Measurements from ENCODE around the gene QSOX1.

The QSOX1 gene

GRCh38 chr1:180170546-180171151 is 16.0 kb downstream of the QSOX1 start:
- peak; percentile 3 for DNase-seq

- no peak for DNase-seq
These were observed 17.0 kb downstream of the QSOX1 start for GRCh38 chr1:180171691-180172090.

DNA sequence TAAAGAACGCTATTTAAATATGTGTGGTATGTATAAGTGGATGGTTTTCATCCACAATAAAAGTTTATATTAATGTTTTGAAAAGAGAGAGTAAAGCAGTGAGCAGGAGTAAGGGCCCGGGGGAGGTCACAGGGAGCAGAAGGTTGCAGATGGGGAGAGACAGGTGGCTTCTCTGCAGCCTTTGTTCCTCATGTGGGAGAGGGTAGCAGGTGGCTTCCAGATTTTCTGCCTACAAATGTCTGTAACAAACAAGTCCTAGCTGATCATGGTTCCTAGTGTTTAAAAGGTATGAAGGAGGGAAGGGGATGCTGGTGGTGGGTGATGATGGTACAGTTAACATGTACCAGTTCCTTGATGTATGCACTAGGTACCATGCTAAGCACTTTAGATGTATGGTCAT is 18.8 kb downstream of the QSOX1 start:
- DNase-seq: no peak

DNA sequence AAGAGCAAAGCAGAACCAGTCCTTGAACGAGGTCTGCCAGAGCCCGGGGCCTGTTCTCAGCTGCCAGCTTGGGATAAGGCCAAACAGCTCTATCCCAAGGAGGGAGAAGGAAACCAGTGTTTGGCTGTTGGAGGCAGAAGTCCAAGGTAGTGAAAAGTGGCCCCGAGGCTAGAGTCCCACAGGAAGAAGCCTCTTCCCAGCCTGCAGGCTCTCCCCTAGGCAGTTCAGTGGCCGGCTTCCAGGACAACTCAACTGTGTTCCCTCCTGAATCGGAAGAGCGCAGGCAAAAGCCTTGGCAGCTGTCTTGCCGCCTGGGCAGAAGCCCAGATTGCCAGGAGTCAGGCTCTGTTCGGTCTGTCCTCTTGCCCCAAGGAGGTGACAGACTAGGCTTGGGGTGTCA is 19.3 kb downstream of the QSOX1 start:
- peak; percentile 49 for DNase-seq

GRCh38 chr1:180175291-180175690 is 20.6 kb downstream of the QSOX1 start:
- DNase-seq: no peak

- no peak for DNase-seq
These were observed 21.1 kb downstream of the QSOX1 start for GRCh38 chr1:180175806-180176205.

DNA sequence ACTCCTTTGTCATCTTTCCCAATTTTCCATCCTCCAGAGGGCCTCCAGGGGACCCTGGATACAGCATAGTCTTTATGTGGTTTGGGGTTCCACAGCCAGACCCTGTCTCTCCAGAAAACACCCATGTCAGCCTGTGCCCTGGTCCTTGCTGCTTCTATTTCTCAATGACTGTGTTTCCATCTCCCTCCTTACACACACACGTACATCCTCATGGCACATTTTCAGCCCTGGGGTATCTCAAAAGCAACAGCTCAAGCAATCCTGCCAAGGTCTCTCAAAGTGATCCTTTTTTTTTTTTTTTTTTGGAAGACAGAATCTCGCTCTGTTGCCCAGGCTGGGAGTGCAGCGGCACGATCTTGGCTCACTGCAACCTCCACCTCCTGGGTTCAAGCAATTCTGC is 22.3 kb downstream of the QSOX1 start:
- no peak for DNase-seq

DNA sequence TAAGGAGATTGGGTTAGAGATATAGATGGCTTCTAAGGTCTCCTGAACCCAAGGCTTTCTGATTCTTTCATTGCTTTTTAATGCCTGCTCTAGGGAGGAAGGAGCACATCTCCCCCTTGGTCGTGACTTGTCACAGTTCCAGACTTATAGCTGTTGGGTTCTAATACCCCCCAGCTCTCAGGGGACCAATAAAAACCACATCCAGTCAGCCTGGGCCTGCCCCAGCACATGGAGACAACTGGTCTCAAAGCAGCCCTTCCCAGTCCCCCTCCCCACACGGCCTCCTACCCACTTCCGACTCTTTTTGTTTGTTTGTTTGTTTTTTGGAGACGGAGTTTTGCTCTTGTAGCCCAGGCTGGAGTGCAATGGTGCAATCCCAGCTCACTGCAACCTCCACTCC is 23.3 kb downstream of the QSOX1 start:
- no peak for DNase-seq

DNA sequence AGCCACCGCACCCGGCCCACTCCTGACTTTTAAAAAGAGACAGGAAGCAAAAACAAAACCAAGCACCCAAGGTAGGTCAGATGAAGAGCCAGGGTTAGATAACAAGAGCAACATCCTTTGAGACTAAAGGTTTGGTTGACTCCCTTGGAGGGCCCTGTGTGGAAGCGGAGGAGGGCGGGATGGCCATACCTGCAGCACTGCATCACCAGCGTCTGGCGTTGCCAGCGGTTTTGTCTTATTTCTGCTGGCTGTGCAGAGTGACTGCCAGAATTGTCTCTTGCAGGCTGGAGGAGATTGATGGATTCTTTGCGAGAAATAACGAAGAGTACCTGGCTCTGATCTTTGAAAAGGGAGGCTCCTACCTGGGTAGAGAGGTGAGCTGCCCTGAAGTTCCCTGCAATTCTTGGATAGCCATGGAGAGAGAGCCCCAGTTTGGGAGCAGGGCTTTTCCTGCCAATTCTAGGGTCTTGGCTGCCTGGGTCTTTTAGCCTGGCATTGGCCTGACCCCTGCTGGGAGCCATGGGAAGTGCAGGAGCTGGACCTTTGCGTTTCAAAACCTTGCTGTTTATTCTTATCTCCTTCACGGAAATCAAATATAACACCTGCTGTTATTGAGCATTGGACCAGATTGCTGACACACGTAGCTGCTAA is 24.0 kb downstream of the QSOX1 start:
- DNase-seq: peak; percentile 65

- DNase-seq: no peak
These were observed 24.7 kb downstream of the QSOX1 start for GRCh38 chr1:180179162-180179957.

- DNase-seq: no peak
These were observed 26.4 kb downstream of the QSOX1 start for GRCh38 chr1:180181048-180181447.

GRCh38 chr1:180181996-180182642 is 27.4 kb downstream of the QSOX1 start:
- no peak for DNase-seq

DNA sequence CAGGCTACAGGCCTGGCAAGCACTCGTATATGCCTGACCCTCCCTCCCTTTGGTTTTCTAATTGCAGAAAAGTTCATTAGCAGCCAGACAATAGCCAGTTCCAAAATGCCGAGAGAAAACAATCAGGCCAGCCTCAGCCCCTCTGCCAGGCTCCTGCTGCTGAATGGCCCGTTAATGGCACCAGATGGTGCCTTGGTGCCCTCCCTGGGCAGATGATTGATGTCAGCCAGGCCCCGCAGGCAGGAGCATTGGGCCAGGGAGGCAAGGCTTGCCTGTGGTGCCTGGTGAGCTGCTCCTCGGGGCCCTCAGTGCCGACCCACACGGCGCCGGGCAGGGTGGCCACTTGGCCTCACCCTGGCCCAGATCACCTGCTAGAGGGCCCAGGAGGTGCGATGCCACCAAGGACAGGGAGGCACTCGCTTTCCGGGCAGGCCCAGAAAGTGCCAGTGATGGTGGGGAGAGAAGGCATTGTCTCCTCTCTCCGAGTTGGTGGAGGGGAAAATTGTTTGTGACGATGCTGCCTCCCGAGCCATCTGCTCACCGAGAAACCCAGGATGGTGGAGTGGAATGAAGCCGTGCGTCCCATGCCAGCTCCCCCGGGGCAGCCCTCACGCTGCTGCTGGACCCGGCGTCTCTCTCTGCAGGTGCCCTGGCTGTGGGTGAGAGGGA is 28.1 kb downstream of the QSOX1 start:
- no peak for DNase-seq

DNA sequence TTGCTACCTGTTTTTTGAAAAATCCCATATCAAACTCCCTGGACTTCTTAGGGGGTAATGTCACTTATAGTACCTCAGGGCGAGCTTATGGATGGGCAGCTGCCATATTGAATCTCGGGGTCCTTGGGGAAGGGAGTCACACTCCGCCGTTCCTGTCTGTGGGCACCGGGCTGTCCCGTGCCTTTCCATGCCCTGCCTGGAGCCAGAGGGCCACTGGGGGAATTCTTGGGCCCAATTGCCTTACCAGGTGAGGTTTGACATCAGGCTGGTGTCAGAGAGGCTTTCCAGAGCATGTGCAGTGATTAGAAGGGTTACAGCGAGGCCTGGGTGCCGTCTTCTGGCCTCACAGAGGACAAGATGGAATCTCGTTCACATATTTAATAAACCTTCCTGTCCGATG is 28.8 kb downstream of the QSOX1 start:
- no peak for DNase-seq

DNA sequence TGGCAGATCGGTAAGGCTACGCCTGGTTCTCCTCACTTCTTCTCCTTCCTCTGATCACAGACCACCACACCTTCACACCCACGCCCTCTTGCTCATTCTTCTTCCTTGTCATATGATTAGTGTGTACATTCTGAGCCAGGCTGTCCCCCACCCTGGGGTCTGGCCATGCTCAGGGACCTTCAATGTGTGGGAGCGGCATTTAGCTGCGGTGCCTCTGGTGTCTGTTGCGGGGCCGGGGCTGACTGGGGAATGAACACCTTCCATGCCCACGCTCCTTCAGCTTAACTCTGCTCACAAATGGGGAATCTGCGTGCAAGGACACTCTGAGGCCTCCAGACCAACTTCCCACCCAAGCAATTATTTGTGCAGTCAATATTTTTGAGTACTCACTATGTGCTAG is 29.4 kb downstream of the QSOX1 start:
- DNase-seq: no peak

DNA sequence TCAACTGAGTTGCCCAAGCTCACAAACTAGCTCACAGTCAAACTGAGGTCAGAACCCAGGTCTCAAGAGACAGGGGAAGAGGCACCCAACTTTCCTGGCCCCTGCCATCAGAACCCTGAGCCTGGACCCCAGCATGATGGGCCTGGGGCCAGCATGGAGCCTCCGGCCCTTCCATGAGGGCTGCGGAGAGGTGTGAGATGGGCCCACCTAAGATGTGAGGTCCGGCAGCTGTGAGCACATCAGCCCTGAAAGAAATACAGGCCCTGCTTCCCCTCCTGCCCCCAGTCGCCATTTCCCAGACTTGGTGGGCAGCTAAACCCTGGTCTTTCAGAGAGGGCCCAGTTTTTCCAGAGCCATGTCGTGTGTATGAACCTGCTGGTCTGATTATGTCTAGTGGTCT is 30.6 kb downstream of the QSOX1 start:
- no peak for DNase-seq

DNA sequence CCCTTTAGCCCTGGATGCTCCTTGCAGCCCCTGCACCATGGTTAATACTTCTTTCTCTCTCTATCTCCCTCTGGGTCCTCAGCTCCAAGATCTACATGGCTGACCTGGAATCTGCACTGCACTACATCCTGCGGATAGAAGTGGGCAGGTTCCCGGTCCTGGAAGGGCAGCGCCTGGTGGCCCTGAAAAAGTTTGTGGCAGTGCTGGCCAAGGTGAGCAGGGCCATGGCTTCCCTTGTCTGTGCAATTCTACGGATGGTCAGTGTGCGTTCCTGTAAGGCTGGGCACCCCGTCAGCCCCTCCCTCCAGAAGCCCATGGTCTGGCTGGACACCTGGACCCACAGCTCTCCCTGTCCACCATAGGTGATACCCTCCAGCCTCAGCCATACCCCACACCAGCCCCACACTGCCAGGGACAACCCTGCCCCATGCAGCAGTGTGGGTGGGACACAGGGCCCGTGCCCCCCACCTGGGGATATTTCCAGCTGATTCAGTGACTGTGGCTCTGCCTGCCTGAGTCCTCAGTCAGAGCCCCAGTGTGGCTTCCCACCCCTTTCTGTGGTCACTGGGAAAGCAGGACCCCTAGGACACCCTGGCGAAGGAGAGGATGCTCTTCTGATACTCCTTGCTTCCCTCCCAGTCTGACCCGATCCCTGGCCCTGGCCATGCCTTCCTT is 31.4 kb downstream of the QSOX1 start:
- DNase-seq: no peak

- no peak for DNase-seq
These were observed 32.2 kb downstream of the QSOX1 start for GRCh38 chr1:180186831-180187230.

DNA sequence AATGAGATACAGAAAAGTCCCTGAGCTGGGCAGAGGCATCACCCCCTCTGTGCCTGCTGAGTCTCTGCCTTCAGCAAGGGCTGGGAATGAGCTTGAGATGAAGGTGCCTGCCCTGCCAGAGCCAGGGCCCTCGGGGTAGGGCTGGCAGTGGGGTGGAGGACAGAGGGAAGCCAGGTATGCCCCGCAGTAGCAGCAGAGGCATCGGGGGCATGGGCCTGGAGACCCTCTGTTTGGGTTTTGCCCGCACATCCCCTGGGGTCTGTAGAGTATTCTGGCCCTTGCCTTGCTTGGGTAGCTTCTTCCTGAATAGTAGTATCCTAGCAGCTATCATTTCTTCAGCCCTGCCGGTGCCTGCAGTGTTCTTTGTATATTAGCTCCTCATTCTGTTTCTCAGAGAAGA is 33.0 kb downstream of the QSOX1 start:
- no peak for DNase-seq

GRCh38 chr1:180188091-180188506 is 33.4 kb downstream of the QSOX1 start:
- DNase-seq: peak; percentile 77

GRCh38 chr1:180188684-180189175 is 34.1 kb downstream of the QSOX1 start:
- no peak for DNase-seq

DNA sequence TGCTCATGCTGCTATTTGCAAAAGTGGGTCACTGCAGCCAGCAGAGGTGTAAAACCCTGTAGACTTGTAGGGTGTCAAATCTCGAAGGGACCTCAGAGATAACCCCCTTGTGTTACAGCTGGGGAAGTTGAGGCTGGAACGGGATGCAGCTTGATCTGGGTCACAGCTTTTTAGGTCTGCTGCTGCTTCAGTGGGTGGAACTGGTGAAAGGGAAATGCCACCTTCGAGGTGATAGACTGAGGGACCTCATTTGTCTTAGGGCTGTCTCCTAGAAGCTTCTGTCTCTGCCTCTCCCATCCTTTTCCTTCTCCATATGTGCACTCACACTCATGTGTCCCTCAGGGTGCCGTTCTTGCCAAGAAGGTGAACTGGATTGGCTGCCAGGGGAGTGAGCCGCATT is 35.4 kb downstream of the QSOX1 start:
- no peak for DNase-seq

All from femur (tissue), 1 donor.